T-helper 2 cell treated with Interferon-gamma antibody and Interleukin-4, amounts not matched to agents 100 ng/mL and 5 ng/mL, for 36 hours (primary cell): ENCODE results near the gene GNA12. TPM values are rescaled to one million over a fixed set of nuclear protein-coding genes. Genes with fewer than 3 reads are reported as not detected.

Experiments used
- intact Hi-C: fragments of 100-400 bp; cut with micrococcal nuclease; formaldehyde crosslinking; loops from one replicate; pipeline ENCODE4 v1.15.1; 2023
- total RNA-seq: library from RNA; stranded (reverse); gene quantifications from 2 replicates; pipeline ENCODE4 v1.2.3, GENCODE V29; 2022

GNA12 gene
- 22.4 and 24.1 TPM in 2 replicates for total RNA-seq

- intact Hi-C loops = loop anchor here (2.0 to 5.0 kb wide), 4 partner anchors 18 to 212 kb away; partner anchors contain the start of gene TTYH3
Observed at GRCh38 chr7:2844153-2845033, at the start of gene GNA12. Gene GNA12, minus strand, starts transcription at chr7:2844308. Its CDS starts 147 bp downstream, at chr7:2844161.

DNA sequence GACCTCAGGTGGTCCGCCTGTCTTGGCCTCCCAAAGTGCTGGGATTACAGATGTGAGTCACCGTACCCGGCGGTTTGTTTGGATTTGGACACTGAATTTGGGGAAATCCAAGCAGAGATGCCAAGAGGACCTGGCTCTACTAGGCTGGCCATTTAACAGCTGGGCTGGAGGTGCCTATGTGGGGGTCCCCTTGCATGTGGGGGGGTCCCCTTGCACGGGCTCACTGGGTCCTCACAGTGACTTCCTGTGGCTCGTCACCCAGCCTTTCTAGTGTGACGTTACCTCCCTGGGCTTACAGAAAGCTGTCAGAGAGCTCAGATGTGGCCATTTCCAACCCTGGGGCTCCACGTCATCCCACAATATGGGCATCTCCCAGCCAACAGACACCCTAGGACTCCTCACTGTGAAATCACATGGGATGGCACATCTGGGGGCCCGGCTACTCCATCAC, 49.3 kb upstream of the GNA12 start:
- intact Hi-C loops = no loop called here

DNA sequence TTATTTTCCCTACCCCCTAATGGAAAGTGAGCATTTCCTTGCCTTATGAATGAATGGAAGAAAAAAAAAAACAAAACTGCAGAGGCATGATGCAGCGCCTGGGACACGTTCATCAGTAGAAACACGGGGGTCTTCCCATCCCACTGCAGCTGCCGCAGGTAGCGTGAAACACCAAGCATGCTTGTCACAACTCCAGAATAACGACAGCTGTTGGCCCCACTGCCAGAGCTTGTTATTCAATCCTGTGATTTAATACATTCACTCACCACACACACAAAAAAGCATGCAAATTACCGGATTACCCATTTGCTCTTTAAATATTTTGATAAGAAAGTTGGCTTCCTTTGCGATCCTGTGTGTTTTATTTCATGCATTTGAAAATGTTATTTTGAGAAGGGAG, 48.4 kb upstream of the GNA12 start:
- intact Hi-C loops = no loop called here

DNA sequence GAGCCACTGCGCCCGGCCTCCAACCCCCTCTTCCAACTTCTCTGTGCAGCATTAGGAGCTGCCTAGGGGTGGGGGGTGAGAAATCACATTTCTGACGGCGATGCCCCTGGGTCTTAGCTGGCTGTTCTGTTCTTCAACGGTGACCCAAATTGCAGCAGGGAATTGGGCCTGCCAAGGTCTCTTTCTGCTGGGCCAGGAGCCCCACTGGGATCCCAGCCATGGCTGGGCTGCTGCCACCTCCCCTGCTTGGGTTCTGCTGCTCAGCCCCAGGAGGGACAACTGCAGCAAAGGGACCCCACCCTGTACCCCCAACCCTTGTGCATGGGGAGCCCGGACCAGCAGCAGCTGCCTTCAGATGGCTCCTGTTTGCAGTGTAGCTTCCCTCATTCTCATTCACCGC, 43.7 kb upstream of the GNA12 start:
- intact Hi-C loops = loop anchor here (1.0 kb wide), 1 partner anchor 267 kb away; no protein-coding TSS in a partner anchor

- intact Hi-C loops = loop anchor here (1.0 kb wide), 1 partner anchor 268 kb away; no protein-coding TSS in a partner anchor
Observed at GRCh38 chr7:2886900-2887299, 42.8 kb upstream of the GNA12 start.

- intact Hi-C loops = no loop called here
Observed at GRCh38 chr7:2886391-2886790, 42.3 kb upstream of the GNA12 start.

GRCh38 chr7:2884161-2884560, 40.1 kb upstream of the GNA12 start:
- intact Hi-C loops = no loop called here

DNA sequence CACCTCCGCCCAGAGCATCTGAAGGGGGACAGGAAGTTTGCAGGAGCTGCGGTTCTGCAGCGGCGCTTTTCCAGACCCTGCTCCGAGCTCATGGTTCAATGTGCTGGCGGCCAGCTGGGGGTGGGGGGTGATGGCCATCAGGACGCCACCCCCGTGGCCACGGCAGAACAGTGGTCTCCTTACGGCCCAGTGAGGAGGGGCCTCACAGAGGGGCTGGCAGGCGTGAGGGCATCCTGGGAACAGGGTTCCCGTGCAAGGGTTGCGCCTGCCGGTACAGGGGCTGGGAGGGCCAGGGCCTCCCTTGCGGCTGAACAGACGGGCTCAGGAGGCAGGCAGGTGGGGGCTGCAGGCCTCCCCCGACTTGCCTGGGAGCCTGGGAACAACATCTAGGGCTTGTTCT, 39.0 kb upstream of the GNA12 start:
- intact Hi-C loops = no loop called here

- intact Hi-C loops = no loop called here
Observed at GRCh38 chr7:2882111-2882510, 38.0 kb upstream of the GNA12 start.

DNA sequence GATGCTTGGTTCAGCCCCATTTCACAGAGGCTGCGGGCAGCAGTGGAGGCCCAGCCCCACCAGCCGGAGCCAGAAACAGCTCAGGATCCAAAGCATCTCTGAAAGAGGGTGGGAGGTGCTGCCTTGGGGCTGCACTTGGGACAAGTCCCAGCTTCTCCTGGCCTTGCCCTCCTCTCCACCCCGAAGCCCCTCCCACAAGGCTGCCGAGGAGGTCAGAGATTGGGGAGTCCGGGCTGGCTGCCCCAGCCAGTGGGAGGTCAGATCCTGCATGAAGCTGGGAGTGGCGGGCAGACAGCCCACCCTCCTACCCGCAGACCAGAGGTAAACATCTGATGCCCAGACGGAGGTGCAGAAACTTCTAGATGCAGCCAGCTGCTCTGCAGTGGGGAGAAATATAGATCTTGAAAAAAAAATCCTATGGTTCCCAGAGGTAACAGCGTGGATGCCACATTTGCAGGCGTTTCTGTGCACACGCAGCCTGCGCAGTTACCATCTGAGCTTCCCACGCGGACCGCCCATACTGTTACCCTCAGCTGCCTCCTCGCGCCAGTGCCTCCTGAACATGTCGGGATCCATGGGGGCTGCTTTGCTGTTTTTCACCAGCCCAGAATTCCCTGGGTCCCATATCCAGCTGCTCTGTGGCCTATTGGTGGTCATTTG, 36.9 kb upstream of the GNA12 start:
- intact Hi-C loops = no loop called here

GRCh38 chr7:2880051-2880450, 35.9 kb upstream of the GNA12 start:
- intact Hi-C loops = no loop called here

DNA sequence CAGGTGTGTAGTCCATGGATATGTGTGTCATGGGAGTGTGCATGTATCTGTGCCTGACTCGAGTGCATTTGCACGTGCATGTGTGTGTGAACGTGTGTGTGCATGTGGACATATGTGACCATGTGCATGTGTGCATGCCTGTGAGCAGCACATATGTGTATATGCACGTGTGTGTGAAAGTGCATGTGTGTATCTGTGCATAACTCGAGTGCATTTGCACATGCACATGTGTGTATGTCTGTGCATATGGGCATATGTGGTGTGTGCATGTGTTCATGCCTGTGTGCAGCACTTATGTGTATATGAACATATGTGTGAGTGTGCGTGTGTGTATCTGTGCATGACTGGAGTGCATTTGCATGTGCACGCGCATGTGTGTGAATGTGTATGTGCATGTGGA, 35.2 kb upstream of the GNA12 start:
- intact Hi-C loops = no loop called here

DNA sequence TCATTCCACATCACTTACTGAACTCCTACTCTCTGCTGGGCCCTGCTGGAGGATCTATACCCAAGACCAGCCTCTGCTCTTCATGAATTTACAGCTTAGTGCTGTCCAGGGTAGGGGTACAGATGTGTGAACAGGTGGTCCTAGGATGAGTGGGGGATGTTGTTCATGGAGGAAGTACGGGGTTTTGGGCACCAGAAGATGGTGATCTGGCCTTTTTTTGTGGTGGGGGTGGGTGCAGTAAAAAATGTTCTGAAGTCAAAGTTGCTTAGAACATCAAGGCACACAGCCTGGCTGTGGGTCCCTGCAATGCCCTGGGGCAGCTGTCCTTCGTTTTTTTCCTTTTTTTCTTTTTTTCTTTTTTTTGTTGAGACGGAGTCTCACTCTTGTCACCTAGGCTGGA, 34.2 kb upstream of the GNA12 start:
- intact Hi-C loops = no loop called here

GRCh38 chr7:2876031-2876731, 32.1 kb upstream of the GNA12 start:
- intact Hi-C loops = no loop called here

DNA sequence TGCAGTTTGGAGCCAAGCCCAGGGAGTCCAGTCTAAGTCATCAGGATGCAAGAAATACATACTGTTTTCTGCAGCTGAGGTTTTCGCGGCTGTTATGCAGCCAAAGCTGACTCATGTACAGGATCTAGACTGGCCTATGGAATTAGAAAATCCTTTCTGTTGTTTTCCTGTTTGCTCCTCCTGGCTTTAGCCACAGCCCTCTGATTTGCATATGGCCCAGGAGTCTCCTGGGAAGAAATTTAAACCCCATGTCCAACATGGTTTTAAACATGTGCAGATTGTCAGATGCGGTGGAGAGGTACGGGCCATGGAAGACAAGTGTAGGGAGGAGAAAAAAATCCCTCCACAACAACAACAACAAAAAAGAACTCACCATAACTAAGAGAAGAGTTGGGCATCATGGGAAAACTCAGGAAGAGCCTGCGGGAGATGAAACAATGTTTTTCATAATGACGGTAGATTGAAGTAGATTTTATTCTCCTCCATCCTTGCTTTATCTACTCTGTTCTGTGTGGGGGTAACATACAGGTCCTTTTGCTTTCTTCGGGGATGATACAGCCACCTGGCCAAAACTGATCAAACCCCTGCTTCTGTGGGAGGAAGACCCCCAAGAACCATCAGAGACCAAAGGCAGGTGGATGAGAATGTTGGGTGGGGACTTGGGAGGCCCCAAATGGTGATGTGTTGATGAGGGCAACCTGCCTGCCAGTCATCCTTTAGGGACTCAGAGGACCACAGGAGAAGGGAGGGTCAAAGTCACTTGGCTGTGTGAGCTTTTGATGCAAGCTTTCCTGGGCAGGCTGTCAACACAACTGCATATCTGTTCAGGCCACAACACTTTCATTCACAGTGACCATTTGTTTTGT, 29.8 kb upstream of the GNA12 start:
- intact Hi-C loops = no loop called here

DNA sequence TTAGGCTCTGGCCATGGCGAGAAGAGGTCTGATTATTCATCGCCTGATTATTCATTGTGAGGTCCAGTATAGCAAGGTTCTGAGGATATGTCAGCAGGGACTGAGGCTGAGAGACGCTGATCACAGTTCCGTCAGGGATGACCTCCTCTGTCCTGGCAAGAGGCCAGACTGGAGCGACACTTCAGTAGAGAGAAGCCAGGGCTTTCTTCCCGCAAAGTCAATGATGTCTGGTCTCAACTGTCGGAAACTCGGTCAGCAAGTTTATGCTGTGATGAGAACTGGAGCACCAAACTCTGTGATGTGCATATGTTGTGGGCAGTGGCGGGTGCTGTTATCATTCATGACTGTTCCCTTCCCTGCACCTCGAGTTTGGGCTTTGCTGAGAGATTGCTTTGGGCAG, 29.0 kb upstream of the GNA12 start:
- intact Hi-C loops = no loop called here

DNA sequence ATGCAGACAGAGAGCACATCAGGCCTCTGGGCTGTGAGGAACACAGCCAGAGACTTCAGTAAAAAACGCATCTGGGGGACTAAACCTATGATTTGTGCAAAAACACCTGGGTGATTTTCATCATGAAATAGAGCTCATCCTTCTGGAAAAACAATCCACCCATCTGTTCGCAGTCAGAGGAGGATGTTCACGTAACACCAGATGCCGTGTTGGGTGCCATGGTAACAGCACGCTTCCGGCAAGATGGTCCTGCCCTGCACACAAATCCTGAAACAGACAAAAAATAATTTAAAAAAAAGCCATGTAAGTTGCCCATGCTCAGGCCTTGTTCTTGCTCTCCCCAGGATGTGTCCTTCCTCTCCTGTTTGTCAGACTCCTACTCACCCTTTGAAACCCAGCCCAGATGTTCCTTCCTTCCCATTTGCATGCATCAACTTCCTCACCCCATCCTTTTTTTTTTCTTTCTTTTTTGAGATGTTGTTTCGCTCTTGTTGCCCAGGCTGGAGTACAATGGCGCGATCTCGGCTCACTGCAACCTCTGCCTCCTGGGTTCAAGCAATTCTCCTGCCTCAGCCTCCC, 28.3 kb upstream of the GNA12 start:
- intact Hi-C loops = no loop called here

- intact Hi-C loops = no loop called here
Observed at GRCh38 chr7:2870471-2870931, 26.4 kb upstream of the GNA12 start.

- intact Hi-C loops = loop anchor here (5.0 to 10.0 kb wide), 3 partner anchors 172 to 805 kb away; partner anchors contain the start of gene CARD11
Observed at GRCh38 chr7:2869981-2870380, 25.9 kb upstream of the GNA12 start.

GRCh38 chr7:2866601-2867000, 22.5 kb upstream of the GNA12 start:
- intact Hi-C loops = loop anchor here (5.0 to 10.0 kb wide), 3 partner anchors 176 to 808 kb away; partner anchors contain the start of gene CARD11
